IMR-90 (cell line): Measurements from ENCODE around the gene SLC4A9. TPM values are rescaled to one million over a fixed set of nuclear protein-coding genes. Genes with fewer than 3 reads are reported as not detected.

Source experiments
- ATAC-seq: fragments of 200-7000 bp; cut with Tn5 transposase; 2 replicates; pipeline ENCODE4 v1.9.1; 2020; ENCODE audit warnings: low read depth, mild to moderate bottlenecking, moderate library complexity
- BruUV-seq: library from RNA; stranded (reverse); fragments of 400-500 nt; replicated peaks from 2 replicates; lab custom pipeline; 2021; lab: Mats Ljungman, UMichigan
- CTCF ChIA-PET: fragments of 300-600 bp; formaldehyde crosslinking; extraction: SDS; loops from one replicate; lab custom pipeline; 2021; ENCODE audit warnings: antibody characterized with exemption; lab: Yijun Ruan, JAX
- POLR2A ChIA-PET: fragments of 300-600 bp; sonication (Branson Sonifier 250); formaldehyde crosslinking; loops from one replicate; lab custom pipeline; 2022; ENCODE audit warnings: antibody characterized with exemption; ENCODE audit not compliant: unreplicated experiment; lab: Charles Lee
- DNase-seq: peaks from one replicate; pipeline ENCODE4 v3.0.0; 2013
- H2AFZ ChIP-seq: replicated peaks from 2 replicates; pipeline ENCODE3; 2013; ENCODE audit warnings: low read length, mild to moderate bottlenecking; ENCODE audit not compliant: poor library complexity
- H2AK5ac ChIP-seq: 2 replicates; pipeline ENCODE4 v1.6.1; 2013; ENCODE audit warnings: low read depth, low read length, inconsistent platforms
- H2AK9ac ChIP-seq: replicated peaks from 2 replicates; pipeline ENCODE3; 2013; ENCODE audit warnings: mild to moderate bottlenecking, low read depth, low read length, moderate library complexity; ENCODE audit not compliant: poor library complexity
- H2BK120ac ChIP-seq: 2 replicates; pipeline ENCODE4 v1.6.1; 2013; ENCODE audit warnings: low read depth, low read length, inconsistent platforms
- H2BK15ac ChIP-seq: 3 replicates; pipeline ENCODE4 v1.6.1; 2013; ENCODE audit warnings: low read depth, low read length, inconsistent platforms
- H2BK20ac ChIP-seq: 2 replicates; pipeline ENCODE4 v1.6.1; 2013; ENCODE audit warnings: low read depth, mild to moderate bottlenecking, inconsistent platforms, low read length, moderate library complexity
- H2BK5ac ChIP-seq: 2 replicates; pipeline ENCODE4 v1.6.1; 2013; ENCODE audit warnings: mild to moderate bottlenecking, low read depth, low read length, inconsistent platforms; ENCODE audit not compliant: poor library complexity, severe bottlenecking
- H3K14ac ChIP-seq: replicated peaks from 2 replicates; pipeline ENCODE4 v1.6.1; 2013; ENCODE audit warnings: low read depth, low read length, inconsistent platforms
- H3K18ac ChIP-seq: 2 replicates; pipeline ENCODE4 v1.6.1; 2013; ENCODE audit warnings: low read depth, low read length, control low read depth
- H3K23ac ChIP-seq: 2 replicates; pipeline ENCODE4 v1.6.1; 2013; ENCODE audit warnings: low read depth, low read length, inconsistent platforms
- H3K27ac ChIP-seq: 2 replicates; pipeline ENCODE4 v1.5.1; 2013; ENCODE audit warnings: mild to moderate bottlenecking, control low read depth, low read length; ENCODE audit not compliant: insufficient read depth
- H3K27me3 ChIP-seq: 2 replicates; pipeline ENCODE4 v1.6.1; 2013; ENCODE audit warnings: low read length; ENCODE audit not compliant: control insufficient read depth, insufficient read depth
- H3K36me3 ChIP-seq: 2 replicates; pipeline ENCODE4 v1.6.1; 2013; ENCODE audit warnings: low read length, mixed read lengths; ENCODE audit not compliant: control insufficient read depth, insufficient read depth
- H3K4ac ChIP-seq: 2 replicates; pipeline ENCODE4 v1.6.1; 2013; ENCODE audit warnings: low read depth, low read length, inconsistent platforms
- H3K4me1 ChIP-seq: 2 replicates; pipeline ENCODE4 v1.6.1; 2013; ENCODE audit warnings: low read length, mixed read lengths; ENCODE audit not compliant: control insufficient read depth, insufficient read depth
- H3K4me2 ChIP-seq: 2 replicates; pipeline ENCODE4 v1.6.1; 2013; ENCODE audit warnings: low read depth, mild to moderate bottlenecking, control low read depth, low read length, moderate library complexity
- H3K4me3 ChIP-seq: 2 replicates; pipeline ENCODE4 v1.5.1; 2013; ENCODE audit warnings: low read depth, mild to moderate bottlenecking, control low read depth, low read length, moderate library complexity; ENCODE audit not compliant: insufficient read depth
- H3K56ac ChIP-seq: 2 replicates; pipeline ENCODE4 v1.6.1; 2013; ENCODE audit warnings: low read length, inconsistent platforms; ENCODE audit not compliant: insufficient read depth; ENCODE audit errors: extremely low read depth
- H3K79me1 ChIP-seq, 2 experiments: 2 replicates each; pipeline ENCODE4 v1.6.1; 2013; ENCODE audit warnings: low read length in 2 of 2, inconsistent platforms in 1 of 2, low read depth in 1 of 2
- H3K9ac ChIP-seq: 2 replicates; pipeline ENCODE4 v1.6.1; 2013; ENCODE audit warnings: low read depth, low read length, control low read depth
- H3K9me1 ChIP-seq: 2 replicates; pipeline ENCODE4 v1.6.1; 2013; ENCODE audit warnings: low read length, inconsistent platforms; ENCODE audit not compliant: insufficient read depth
- H3K9me3 ChIP-seq: 2 replicates; pipeline ENCODE4 v1.6.1; 2013; ENCODE audit warnings: low read length; ENCODE audit not compliant: control insufficient read depth, insufficient read depth
- H4K20me1 ChIP-seq: 2 replicates; pipeline ENCODE4 v1.6.1; 2013; ENCODE audit warnings: low read length, inconsistent platforms; ENCODE audit not compliant: insufficient read depth
- H4K5ac ChIP-seq: 2 replicates; pipeline ENCODE4 v1.6.1; 2013; ENCODE audit warnings: mild to moderate bottlenecking, low read depth, low read length, control low read depth
- H4K8ac ChIP-seq, 2 experiments: 2 replicates each; pipeline ENCODE4 v1.6.1; 2013; ENCODE audit warnings: low read depth in 2 of 2, low read length in 2 of 2, control low read depth in 1 of 2, inconsistent platforms in 1 of 2
- H4K91ac ChIP-seq: 2 replicates; pipeline ENCODE4 v1.6.1; 2013; ENCODE audit warnings: low read depth, low read length, inconsistent platforms; ENCODE audit not compliant: insufficient read depth
- CEBPB ChIP-seq: IDR thresholded peaks from 2 replicates; pipeline ENCODE4 v1.6.1; 2012; ENCODE audit warnings: low read depth, low read length, improper control_type of control experiment
- WGBS, 2 experiments: methylation state at CpG; one replicate each; pipeline versions ENCODE4 v1.1.5 to v1.1.7; 2013; ENCODE audit warnings: missing lambda C conversion rate in 2 of 2; ENCODE audit not compliant: insufficient read length in 1 of 2; ENCODE audit errors: extremely low coverage in 2 of 2; 5-methylcytosine and 5-hydroxymethylcytosine counted together
- dilution Hi-C: fragments of 300-500 bp; cut with HindIII; formaldehyde crosslinking; loops from one replicate; pipeline ENCODE4 v1.14.3; 2018; ENCODE audit warnings: low sequenced_read_pairs; ENCODE audit not compliant: unreplicated experiment
- in situ Hi-C: fragments of 300-500 bp; cut with MboI; formaldehyde crosslinking; loops from 3 replicates; pipeline ENCODE4 v1.14.3; 2019; ENCODE audit warnings: low sequenced_read_pairs, inconsistent platforms, mixed read lengths
- intact Hi-C: fragments of 100-400 bp; cut with micrococcal nuclease; formaldehyde crosslinking; loops from 2 replicates; pipeline ENCODE4 v1.10.0; 2022
- polyA plus RNA-seq, 3 experiments: library from polyadenylated mRNA; depleted of rRNA; stranded (reverse); fragments of >200 nt; gene quantifications; 2 replicates each; pipeline ENCODE4 v1.2.3, GENCODE V29; 2012; ENCODE audit warnings: low replicate concordance in 1 of 3
- total RNA-seq: library from RNA; depleted of rRNA; stranded (reverse); fragments of >200 nt; gene quantifications from 2 replicates; pipeline ENCODE4 v1.2.3, GENCODE V29; 2012

The SLC4A9 gene
- total and polyA plus RNA-seq, 2 of the 4 experiments (the other 2 are of a cell fraction): not detected

DNA sequence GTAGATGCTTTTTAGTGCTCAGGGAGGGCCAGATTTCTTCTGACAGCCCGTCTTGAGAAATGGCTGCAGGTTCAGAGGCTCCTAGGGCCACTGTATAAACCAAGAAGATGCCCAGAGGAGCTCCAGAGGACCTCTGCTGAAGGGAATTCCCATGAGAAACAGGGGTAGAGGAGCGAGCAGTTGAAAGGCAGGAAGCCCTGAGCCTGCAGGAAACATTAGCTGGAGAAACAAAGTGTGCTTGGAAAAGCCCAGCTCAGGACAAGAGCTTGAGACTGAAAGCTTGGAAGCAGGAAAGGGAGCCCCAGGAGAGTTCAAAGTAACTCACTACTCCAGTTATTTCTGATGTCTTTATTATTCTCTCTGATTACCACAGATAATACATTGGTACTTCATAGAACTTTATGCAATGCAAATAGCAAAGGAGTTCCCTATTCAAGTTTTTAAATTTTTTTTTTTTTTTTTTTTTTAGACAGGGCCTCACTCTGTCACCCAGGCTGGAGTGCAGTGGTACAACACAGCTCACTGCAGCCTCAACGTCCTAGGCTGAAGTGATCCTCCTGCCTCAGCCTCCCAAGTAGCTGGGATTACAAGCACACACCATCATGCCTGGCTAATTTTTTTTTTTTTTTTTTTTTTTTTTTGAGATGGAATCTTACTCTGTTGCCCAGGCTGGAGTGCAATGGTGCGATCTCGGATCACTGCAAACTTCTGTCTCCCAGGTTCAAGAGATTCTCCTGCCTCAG is 30.1 kb upstream of the SLC4A9 start:
- TF ChIP-seq CEBPB: no peak
- CTCF ChIA-PET: interaction anchor here (2.8 kb wide), 1 partner anchor 85 kb away, joined by 10 read pairs; no protein-coding TSS in a partner anchor

More for the DNA sequence above, 30.1 kb upstream of the SLC4A9 start:
- Histone ChIP-seq H3K27me3 (no peaks in the 10 kb centered on the region), H3K23ac (no peak overlapping the region), H3K4ac (no peak overlapping the region), H3K9ac (no peak overlapping the region), H3K4me2 (no peak overlapping the region), H3K9me3 (no peaks in the 10 kb centered on the region), H3K36me3 (peaks cover 13% of the 10 kb centered on the region), H4K8ac (no peak overlapping the region), H3K4me1 (peaks cover 8% of the 10 kb centered on the region), H2BK15ac (no peak overlapping the region), H3K18ac (no peak overlapping the region), H4K5ac (no peak overlapping the region), H2BK120ac (no peak overlapping the region), H2AFZ (peak overlapping the region; percentile 25), H3K79me1 (no peaks in the 10 kb centered on the region; a peak in 1 of 4 replicates), H3K4me3 (no peak overlapping the region), H2BK5ac (no peak overlapping the region), H4K91ac (no peak overlapping the region), H2AK9ac (no peak overlapping the region), H3K27ac (no peak overlapping the region), H3K9me1 (peaks cover 3% of the 10 kb centered on the region; the same call in 1 of the 2 replicates), H3K14ac (no peak overlapping the region), H2AK5ac (no peak overlapping the region), H4K20me1 (no peaks in the 10 kb centered on the region), H3K56ac (no peak overlapping the region), H2BK20ac (no peak overlapping the region)
- WGBS, 2 experiments: 73% methylated on average over 2 of the region's 5 CpGs; no CpG with 5 or more reads in 1 of the 2 experiments
- dilution Hi-C loops (no loop called here), intact Hi-C loops (no loop called here), in situ Hi-C loops (no loop called here)
- no TSS peak for BruUV-seq
- ATAC-seq (no peak), DNase-seq (no peak)
- POLR2A ChIA-PET: interaction anchor here (0.7 kb wide), 1 partner anchor 12 kb away, joined by 16 read pairs; no protein-coding TSS in a partner anchor
